Keratinocyte (primary cell): ENCODE measurements around the gene DNAH17. TPM values are rescaled to one million over a fixed set of nuclear protein-coding genes. Genes with fewer than 3 reads are reported as not detected.

Experiments used
- DNase-seq: peaks from one replicate; pipeline ENCODE4 v3.0.0-alpha.2; 2011; ENCODE audit warnings: low read depth, missing footprints, low spot score
- FAIRE-seq: peaks from 2 replicates; lab custom pipeline; 2011; peaks lifted over from hg19 to GRCh38; lab: Jason Lieb, UNC
- H2AFZ ChIP-seq: 2 replicates; pipeline ENCODE4 v1.6.0; 2012; ENCODE audit warnings: low read length, control low read depth, inconsistent platforms; ENCODE audit not compliant: control insufficient read depth
- H3K27ac ChIP-seq: 2 replicates; pipeline ENCODE4 v1.5.1; 2011; ENCODE audit warnings: low read length; ENCODE audit not compliant: control insufficient read depth, insufficient read depth
- H3K27me3 ChIP-seq: 3 replicates; pipeline ENCODE4 v1.6.0; 2011; ENCODE audit warnings: low read length; ENCODE audit not compliant: control insufficient read depth, insufficient read depth; ENCODE audit errors: extremely low read depth
- H3K36me3 ChIP-seq, 2 experiments: 2 replicates in 1 of 2; 3 replicates in 1 of 2; pipeline ENCODE4 v1.5.1; 2011; ENCODE audit warnings: low read length in 2 of 2, mild to moderate bottlenecking in 1 of 2; ENCODE audit not compliant: control insufficient read depth in 2 of 2, insufficient read depth in 2 of 2; ENCODE audit errors: extremely low read depth in 1 of 2
- H3K4me1 ChIP-seq: 3 replicates; pipeline ENCODE4 v1.5.1; 2011; ENCODE audit warnings: low read length; ENCODE audit not compliant: control insufficient read depth, insufficient read depth; ENCODE audit errors: extremely low read depth
- H3K4me2 ChIP-seq: 3 replicates; pipeline ENCODE4 v1.6.0; 2011; ENCODE audit warnings: low read depth, low read length; ENCODE audit not compliant: control insufficient read depth, insufficient read depth; ENCODE audit errors: extremely low read depth
- H3K4me3 ChIP-seq, 3 experiments: fragments of 200-600 bp in 1 of 3; sonication (generic) in 1 of 3; 2 replicates in 2 of 3; 3 replicates in 1 of 3; pipeline ENCODE4 v1.5.1; 2011 to 2016; ENCODE audit warnings: low read length in 3 of 3, mild to moderate bottlenecking in 3 of 3, control low read depth in 2 of 3, inconsistent platforms in 1 of 3, low read depth in 1 of 3, mixed read lengths in 1 of 3, mixed run types in 1 of 3, moderate library complexity in 1 of 3; ENCODE audit not compliant: control insufficient read depth in 2 of 3, insufficient read depth in 2 of 3; ENCODE audit errors: extremely low read depth in 1 of 3
- H3K79me2 ChIP-seq: 2 replicates; pipeline ENCODE4 v1.6.0; 2012; ENCODE audit warnings: low read length; ENCODE audit not compliant: control insufficient read depth, insufficient read depth
- H3K9ac ChIP-seq: 3 replicates; pipeline ENCODE4 v1.6.0; 2011; ENCODE audit warnings: low read length; ENCODE audit not compliant: control insufficient read depth, insufficient read depth; ENCODE audit errors: extremely low read depth
- H3K9me1 ChIP-seq: 3 replicates; pipeline ENCODE4 v1.6.0; 2011; ENCODE audit warnings: low read length; ENCODE audit not compliant: control insufficient read depth, insufficient read depth; ENCODE audit errors: extremely low read depth
- H3K9me3 ChIP-seq: 2 replicates; pipeline ENCODE4 v1.5.1; 2012; ENCODE audit warnings: low read depth, low read length; ENCODE audit not compliant: control insufficient read depth
- H4K20me1 ChIP-seq: 3 replicates; pipeline ENCODE4 v1.6.0; 2011; ENCODE audit warnings: low read length; ENCODE audit not compliant: control insufficient read depth, insufficient read depth; ENCODE audit errors: extremely low read depth
- CTCF ChIP-seq, 3 experiments: IDR thresholded peaks in 1 of 3; conservative IDR thresholded peaks in 1 of 3; optimal IDR thresholded peaks in 1 of 3; 2 replicates in 2 of 3; 3 replicates in 1 of 3; pipeline versions ENCODE3 to v1.5.1; 2011; ENCODE audit warnings: low read length in 3 of 3, mild to moderate bottlenecking in 3 of 3, moderate library complexity in 2 of 3, control low read depth in 1 of 3, inconsistent platforms in 1 of 3; ENCODE audit not compliant: insufficient read depth in 2 of 3; ENCODE audit errors: extremely low read depth in 1 of 3
- EZH2 ChIP-seq: IDR thresholded peaks from one replicate; pipeline ENCODE4 v1.6.1; 2012; ENCODE audit warnings: inconsistent platforms, mild to moderate bottlenecking, low read length, moderate library complexity
- dilution Hi-C: fragments of 300-500 bp; cut with MboI; formaldehyde crosslinking; loops from one replicate; pipeline ENCODE4 v1.7.0; 2020; ENCODE audit warnings: low sequenced_read_pairs; ENCODE audit not compliant: extremely low pct_ligation_motif_present
- polyA plus RNA-seq, 5 experiments: library from polyadenylated mRNA; depleted of rRNA in 3 of 5; stranded (reverse) in 3 of 5; stranded (forward) in 1 of 5; unstranded in 1 of 5; fragments of >200 nt; gene quantifications; 1 replicate in 1 of 5; 2 replicates in 3 of 5; 3 replicates in 1 of 5; pipeline versions ENCODE4 v1.2.1 to v1.2.3, GENCODE V29; 2011 to 2012; ENCODE audit warnings: missing spikeins in 2 of 5, low read depth in 1 of 5, low replicate concordance in 1 of 5

Gene DNAH17
- polyA plus RNA-seq, 1 donor (not counting 4 experiments of a cell fraction or from before 2014, with no cell fraction given): 0.16 TPM

- dilution Hi-C loops: no loop called here
- Histone ChIP-seq H3K9me3 (no peaks in the 10 kb centered on the region), H3K79me2 (peaks cover 13% of the 10 kb centered on the region), H2AFZ (no peak overlapping the region), H3K9me1 (no peaks in the 10 kb centered on the region), H3K4me3 (no peak overlapping the region), H3K4me1 (no peaks in the 10 kb centered on the region), H3K27ac (no peak overlapping the region), H3K4me2 (no peak overlapping the region), H4K20me1 (no peaks in the 10 kb centered on the region), H3K36me3 (peaks cover 24 to 34% of the 10 kb centered on the region in 2 experiments), H3K27me3 (no peaks in the 10 kb centered on the region), H3K9ac (no peak overlapping the region)
- DNase-seq: no peak
- TF ChIP-seq EZH2: no peak
- no peak for TF ChIP-seq CTCF (optimal IDR thresholded peaks at IDR 0.05 in 1 of 3, IDR thresholded peaks at IDR 0.05 in 1 of 3, conservative IDR thresholded peaks at IDR 0.05 in 1 of 3; ENCODE audit: extremely low read depth in 1 of 3, insufficient read depth in 2 of 3, low read length in 3 of 3)
- FAIRE-seq: no peak
Measured at GRCh38 chr17:78416791-78417530, 160.2 kb downstream of the DNAH17 start.

- Histone ChIP-seq H3K4me3 (no peak overlapping the region), H3K4me1 (no peaks in the 10 kb centered on the region), H3K4me2 (no peak overlapping the region), H3K79me2 (peaks cover 15% of the 10 kb centered on the region), H4K20me1 (no peaks in the 10 kb centered on the region), H2AFZ (no peak overlapping the region), H3K36me3 (peaks cover 25 to 29% of the 10 kb centered on the region in 2 experiments), H3K9me1 (no peaks in the 10 kb centered on the region), H3K27ac (no peak overlapping the region), H3K9ac (no peak overlapping the region), H3K27me3 (no peaks in the 10 kb centered on the region), H3K9me3 (no peaks in the 10 kb centered on the region)
- no peak for FAIRE-seq
- no peak for TF ChIP-seq CTCF (optimal IDR thresholded peaks at IDR 0.05 in 1 of 3, IDR thresholded peaks at IDR 0.05 in 1 of 3, conservative IDR thresholded peaks at IDR 0.05 in 1 of 3; ENCODE audit: extremely low read depth in 1 of 3, insufficient read depth in 2 of 3, low read length in 3 of 3)
- no peak for TF ChIP-seq EZH2
- no peak for DNase-seq
- dilution Hi-C loops: no loop called here
Measured at GRCh38 chr17:78415821-78416711, 161.1 kb downstream of the DNAH17 start.
